Suppressor macrophage treated with lipopolysaccharide for 1 hour (primary cell): ENCODE data around the gene WIZ.
"Not testable (repeated sequence)": the region's sequence is repeated elsewhere in the genome, so short reads cannot be mapped to it uniquely, and the experiment has no call there.

Experiments
- DNase-seq, 3 donors: peaks; one replicate each; pipeline ENCODE4 v3.0.0-alpha.2; 2020 to 2022

The WIZ gene

GRCh38 chr19:15403151-15403531 lies 46.6 kb downstream of the WIZ start:
- DNase-seq: no peak

GRCh38 chr19:15402411-15403150 lies 47.2 kb downstream of the WIZ start:
- DNase-seq: no peak

- no peak for DNase-seq
Measured at GRCh38 chr19:15401397-15401710, 48.4 kb downstream of the WIZ start.

GRCh38 chr19:15400521-15401396 lies 49.0 kb downstream of the WIZ start:
- no peak for DNase-seq

GRCh38 chr19:15399635-15400034 lies 50.1 kb downstream of the WIZ start:
- no peak for DNase-seq

GRCh38 chr19:15399234-15399515 lies 50.6 kb downstream of the WIZ start:
- no peak for DNase-seq

GRCh38 chr19:15398501-15399233 lies 51.1 kb downstream of the WIZ start:
- no peak for DNase-seq

- DNase-seq: no peak
Measured at GRCh38 chr19:15397782-15398181, 52.0 kb downstream of the WIZ start.

GRCh38 chr19:15397236-15397635 lies 52.5 kb downstream of the WIZ start:
- DNase-seq: no peak

GRCh38 chr19:15396436-15396835 lies 53.3 kb downstream of the WIZ start:
- DNase-seq: no peak

GRCh38 chr19:15395251-15395650 lies 54.5 kb downstream of the WIZ start:
- DNase-seq: not testable (repeated sequence)

- no peak for DNase-seq
Measured at GRCh38 chr19:15394426-15394825, 55.3 kb downstream of the WIZ start.

GRCh38 chr19:15393963-15394362 lies 55.8 kb downstream of the WIZ start:
- DNase-seq: no peak

GRCh38 chr19:15390814-15391213 lies 58.9 kb downstream of the WIZ start:
- DNase-seq: peak in 1 of 3 donors; percentile 2

- DNase-seq: peak; percentile 29 to 48 (median 37)
Measured at GRCh38 chr19:15381864-15382263, 67.9 kb downstream of the WIZ start.

- DNase-seq: no peak
Measured at GRCh38 chr19:15381429-15381828, 68.3 kb downstream of the WIZ start.

- DNase-seq: peak in 2 of 3 donors; percentile 27 to 51
Measured at GRCh38 chr19:15379999-15380647, 69.6 kb downstream of the WIZ start.

GRCh38 chr19:15379083-15379998 lies 70.4 kb downstream of the WIZ start, which contains the start of gene AKAP8:
Gene AKAP8, minus strand, starts transcription at chr19:15379787. Its CDS starts 56 bp downstream, at chr19:15379731.
- DNase-seq: peak; percentile 99 to 100 (median 99)

GRCh38 chr19:15378534-15379082 lies 71.1 kb downstream of the WIZ start:
- peak; percentile 47 to 70 (median 57) for DNase-seq

- no peak for DNase-seq
Measured at GRCh38 chr19:15374796-15375440, 74.8 kb downstream of the WIZ start.

GRCh38 chr19:15374105-15374651 lies 75.6 kb downstream of the WIZ start:
- DNase-seq: no peak
